ENCODE data around the gene GSTCD.

DNA sequence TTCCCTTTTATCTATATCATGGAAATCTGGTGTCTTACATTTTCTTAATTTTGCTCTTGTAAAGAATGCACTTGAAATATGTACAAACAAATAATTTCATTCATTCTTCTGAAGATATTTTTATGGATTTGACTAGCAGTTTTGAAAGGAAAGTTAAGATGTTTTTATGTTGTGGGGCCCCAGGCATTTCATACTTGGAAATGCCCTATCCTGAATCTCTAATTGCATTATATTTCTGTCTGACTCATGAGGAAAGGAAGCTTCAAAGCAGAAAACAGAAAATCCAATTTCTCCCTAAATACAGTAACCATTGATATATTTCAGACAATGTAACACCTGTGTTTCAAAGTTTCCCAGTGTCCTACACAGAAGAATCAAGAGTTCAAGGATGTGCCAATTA is 113.5 kb downstream of the GSTCD start:
- no peak for TF ChIP-seq POLR2A (IDR thresholded peaks at IDR 0.05)
- TF ChIP-seq, protein P1, sequence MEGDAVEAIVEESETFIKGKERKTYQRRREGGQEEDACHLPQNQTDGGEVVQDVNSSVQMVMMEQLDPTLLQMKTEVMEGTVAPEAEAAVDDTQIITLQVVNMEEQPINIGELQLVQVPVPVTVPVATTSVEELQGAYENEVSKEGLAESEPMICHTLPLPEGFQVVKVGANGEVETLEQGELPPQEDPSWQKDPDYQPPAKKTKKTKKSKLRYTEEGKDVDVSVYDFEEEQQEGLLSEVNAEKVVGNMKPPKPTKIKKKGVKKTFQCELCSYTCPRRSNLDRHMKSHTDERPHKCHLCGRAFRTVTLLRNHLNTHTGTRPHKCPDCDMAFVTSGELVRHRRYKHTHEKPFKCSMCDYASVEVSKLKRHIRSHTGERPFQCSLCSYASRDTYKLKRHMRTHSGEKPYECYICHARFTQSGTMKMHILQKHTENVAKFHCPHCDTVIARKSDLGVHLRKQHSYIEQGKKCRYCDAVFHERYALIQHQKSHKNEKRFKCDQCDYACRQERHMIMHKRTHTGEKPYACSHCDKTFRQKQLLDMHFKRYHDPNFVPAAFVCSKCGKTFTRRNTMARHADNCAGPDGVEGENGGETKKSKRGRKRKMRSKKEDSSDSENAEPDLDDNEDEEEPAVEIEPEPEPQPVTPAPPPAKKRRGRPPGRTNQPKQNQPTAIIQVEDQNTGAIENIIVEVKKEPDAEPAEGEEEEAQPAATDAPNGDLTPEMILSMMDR (IDR thresholded peaks at IDR 0.05): no peak

Data from upper lobe of left lung (tissue), 4 donors.